HTR-8/SVneo (cell line): ENCODE results near the gene RUVBL1.

Experiments
- DNase-seq: peaks from one replicate; pipeline ENCODE4 v3.0.0; 2011; ENCODE audit warnings: low spot score, mixed read lengths; ENCODE audit not compliant: insufficient read length
- FAIRE-seq: peaks from 2 replicates; lab custom pipeline; 2011; peaks lifted over from hg19 to GRCh38; lab: Jason Lieb, UNC

Gene RUVBL1

DNA sequence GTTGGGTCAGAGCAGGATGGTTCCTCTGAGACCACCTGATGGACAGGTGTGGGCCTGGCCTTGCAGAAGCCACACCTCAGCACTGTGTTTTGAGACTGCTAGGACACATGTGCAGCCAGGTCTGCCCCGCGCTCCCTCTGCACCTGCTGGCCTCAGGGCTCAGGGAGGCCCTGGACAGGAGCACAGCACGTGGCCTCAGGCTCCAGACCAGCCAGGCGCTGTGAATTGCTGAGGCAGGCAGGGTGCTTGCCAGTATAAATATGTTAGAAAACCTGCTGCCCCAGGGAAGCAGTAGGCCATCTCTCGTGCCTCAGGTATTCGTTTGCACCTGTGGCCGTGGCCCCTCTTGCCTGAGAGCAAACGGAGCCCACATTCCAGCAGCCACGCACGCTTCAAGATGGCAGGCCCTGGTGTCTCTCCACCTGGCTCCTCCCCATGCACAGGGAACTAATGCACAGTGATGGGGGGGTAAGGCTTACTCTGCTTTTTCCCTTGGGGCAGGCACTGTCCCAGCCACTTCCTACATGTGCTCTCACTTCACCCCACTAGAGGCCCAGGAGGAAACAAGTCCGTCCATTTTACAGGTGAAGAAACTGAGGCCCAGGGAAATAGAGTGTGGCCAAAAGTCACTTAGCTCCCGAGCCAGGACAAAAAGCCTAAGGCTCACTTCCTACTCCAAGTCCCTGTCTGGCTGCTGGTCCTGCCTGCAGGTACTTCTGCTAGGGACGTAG lies 51.0 kb downstream of the RUVBL1 start:
- FAIRE-seq (no peak), DNase-seq (no peak)

DNA sequence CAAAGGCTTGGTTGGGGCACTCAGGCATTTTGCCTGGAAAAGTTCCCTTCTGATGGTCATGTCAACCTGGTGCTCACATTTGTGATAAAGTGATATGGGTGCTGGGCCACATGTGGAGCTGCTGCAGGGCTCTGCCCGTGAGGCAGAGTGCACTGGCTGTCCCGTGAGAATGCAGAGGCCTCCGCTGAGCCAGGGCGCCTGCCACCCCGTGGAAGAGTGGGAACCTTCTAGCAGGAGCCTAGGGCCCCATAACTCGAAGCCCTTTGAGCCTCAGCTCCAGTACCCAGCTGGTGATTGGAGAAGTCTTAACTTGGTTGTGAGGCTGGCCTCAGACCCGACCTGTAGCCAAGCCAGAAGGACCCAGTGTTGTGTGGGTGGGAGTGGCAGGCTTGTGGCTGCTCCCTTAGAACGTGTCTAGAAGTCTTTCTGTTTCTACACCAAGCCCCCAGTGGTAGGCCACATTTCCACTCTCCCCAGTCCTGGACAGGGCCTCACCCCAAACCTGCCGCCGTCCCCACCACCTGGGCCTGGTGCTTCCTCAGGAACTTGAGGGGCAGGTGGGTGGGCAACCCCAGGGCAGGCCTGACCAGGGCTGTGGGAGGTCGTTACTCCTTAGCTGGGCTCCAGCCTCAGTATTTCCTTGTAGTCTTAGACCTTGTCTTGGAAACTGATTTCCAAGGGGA lies 51.7 kb downstream of the RUVBL1 start:
- FAIRE-seq, result no peak
- DNase-seq, result no peak

DNA sequence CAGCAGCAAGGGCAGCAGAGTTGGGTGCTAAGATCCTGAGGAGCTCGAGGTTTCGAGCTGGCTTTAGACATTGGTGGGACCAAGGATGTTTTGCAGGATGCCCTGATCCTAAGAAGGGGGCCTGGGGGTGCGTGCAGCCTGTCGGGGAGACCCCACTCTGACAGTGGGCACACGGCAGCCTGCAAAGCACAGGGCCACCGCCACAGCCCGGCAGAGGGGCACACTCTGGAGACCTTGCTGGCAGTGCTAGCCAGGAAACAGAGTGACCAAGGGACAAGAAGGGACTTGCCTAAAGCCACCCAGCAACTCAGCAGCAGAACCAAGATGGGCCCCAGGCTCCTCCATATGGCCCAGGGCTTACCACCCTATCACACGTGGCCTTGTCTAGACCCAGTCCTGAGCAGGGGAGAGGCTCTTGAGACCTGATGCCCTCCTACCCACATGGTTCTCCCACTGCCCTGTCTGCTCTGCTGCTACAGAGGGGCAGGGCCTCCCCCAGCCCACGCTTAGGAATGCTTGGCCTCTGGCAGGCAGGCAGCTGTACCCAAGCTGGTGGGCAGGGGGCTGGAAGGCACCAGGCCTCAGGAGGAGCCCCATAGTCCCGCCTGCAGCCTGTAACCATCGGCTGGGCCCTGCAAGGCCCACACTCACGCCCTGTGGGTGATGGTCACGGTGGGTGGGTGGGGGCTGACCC lies 52.6 kb downstream of the RUVBL1 start:
- DNase-seq (no peak), FAIRE-seq (no peak)

DNA sequence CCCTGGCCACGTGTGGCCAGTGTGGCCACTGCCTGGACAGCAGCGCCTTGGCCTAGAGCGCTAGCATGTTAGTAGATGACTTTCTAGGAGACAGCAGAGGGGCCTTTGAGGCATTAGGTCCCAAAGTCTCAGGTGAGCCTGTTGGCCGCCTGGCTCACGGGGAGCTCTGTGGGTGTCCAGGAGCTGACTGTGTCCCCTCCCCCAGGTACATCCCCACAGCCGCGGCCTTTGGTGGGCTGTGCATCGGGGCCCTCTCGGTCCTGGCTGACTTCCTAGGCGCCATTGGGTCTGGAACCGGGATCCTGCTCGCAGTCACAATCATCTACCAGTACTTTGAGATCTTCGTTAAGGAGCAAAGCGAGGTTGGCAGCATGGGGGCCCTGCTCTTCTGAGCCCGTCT lies 54.3 kb downstream of the RUVBL1 start:
- FAIRE-seq, result no peak
- no peak for DNase-seq

DNA sequence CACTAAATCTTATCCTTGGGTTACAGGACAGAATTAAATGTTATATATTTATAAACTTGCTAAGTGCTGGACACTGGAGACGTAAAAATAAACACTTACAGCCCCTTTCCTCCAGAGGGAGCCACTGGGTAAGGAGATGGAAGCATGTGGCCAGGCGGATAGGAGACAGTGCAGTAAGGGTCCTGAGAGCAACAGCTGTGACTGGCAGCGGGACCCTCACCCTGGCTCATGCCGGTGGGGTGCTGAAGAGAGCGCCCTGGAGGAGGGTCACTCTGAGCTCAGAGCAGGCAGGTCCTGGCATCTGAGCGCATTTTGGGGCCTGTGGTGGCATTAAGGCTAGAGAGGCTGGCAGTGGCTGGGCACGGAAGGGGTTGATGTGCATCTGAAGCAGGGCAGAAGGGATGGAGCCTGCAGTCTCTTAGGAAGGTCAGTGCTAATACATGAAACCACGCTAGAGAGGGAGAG lies 55.4 kb downstream of the RUVBL1 start:
- DNase-seq, result peak; percentile 39

DNA sequence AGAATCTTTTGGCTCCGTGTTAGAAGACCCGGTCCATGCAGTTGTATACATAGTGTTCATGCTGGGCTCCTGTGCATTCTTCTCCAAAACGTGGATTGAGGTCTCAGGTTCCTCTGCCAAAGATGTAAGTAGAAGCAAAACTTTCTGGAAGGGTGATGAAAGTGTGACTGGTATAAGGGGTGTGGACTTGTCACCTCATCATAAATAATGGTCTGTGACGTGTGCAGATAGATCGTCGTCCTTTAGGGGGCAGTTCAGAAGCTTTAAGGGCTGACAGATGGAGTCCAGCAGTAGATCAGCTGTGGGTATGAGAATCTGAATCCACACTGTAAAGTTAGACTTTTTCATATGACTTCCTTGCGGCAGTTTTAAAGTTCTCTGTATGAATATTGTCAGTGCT lies 56.1 kb downstream of the RUVBL1 start:
- no peak for FAIRE-seq

More for the DNA sequence above, 55.4 kb downstream of the RUVBL1 start:
- FAIRE-seq, result no peak

DNA sequence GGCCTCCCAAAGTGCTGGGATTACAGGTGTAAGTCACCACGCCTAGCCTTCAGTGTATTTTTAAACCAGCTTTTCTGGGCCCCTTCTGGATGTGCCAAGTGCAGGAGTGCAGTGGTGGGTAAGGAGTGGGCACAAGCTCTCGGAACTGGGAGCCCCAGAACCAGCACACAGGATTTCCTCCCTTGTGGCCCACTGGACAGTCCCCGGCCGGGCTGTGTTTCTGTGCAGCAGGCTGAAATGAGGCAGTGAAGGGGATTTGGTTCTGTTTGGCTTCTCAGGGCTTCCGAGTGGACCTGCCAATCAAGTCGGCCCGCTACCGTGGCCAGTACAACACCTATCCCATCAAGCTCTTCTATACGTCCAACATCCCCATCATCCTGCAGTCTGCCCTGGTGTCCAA lies 56.9 kb downstream of the RUVBL1 start:
- FAIRE-seq (no peak), DNase-seq (no peak)

More for the DNA sequence above, 56.1 kb downstream of the RUVBL1 start:
- DNase-seq, result no peak

DNA sequence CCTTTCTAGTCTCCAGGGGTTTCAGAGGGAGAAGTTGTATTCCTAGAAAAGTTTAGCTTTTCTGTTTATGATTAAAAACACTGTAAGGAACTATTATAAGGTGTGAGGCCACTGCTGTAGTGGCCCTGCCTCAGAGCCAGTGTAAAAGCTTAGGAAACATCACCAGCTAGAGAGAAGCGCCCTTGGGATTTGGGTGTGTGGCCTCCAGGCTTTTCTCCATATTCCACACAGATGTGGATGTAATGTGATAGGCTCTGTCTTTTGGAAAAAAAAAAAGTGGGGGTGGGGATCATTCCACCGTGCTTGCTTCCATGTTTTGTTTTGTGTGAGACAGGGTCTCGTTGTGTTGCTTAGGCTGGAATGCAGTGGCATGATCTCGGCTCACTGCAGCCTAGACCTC lies 57.5 kb downstream of the RUVBL1 start:
- FAIRE-seq (no peak), DNase-seq (no peak)

DNA sequence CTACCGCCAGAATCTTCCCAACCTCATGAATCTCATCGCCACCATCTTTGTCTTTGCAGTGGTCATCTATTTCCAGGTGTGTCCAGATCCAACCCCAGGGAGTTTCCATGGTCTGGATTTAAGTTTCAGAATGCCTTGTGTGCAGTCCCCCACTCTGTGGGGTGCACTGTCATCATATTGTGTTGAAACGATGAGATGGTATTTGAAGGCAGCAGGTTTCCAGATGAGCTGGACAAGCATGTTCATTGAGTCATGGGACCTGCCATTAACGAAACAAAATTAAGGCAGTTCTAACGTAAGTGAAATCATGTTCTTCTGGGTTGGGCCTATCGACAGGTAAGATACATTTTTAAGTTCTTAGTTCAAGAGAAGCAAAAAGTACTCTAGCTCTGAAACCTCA lies 58.6 kb downstream of the RUVBL1 start:
- FAIRE-seq, result no peak
- no peak for DNase-seq

DNA sequence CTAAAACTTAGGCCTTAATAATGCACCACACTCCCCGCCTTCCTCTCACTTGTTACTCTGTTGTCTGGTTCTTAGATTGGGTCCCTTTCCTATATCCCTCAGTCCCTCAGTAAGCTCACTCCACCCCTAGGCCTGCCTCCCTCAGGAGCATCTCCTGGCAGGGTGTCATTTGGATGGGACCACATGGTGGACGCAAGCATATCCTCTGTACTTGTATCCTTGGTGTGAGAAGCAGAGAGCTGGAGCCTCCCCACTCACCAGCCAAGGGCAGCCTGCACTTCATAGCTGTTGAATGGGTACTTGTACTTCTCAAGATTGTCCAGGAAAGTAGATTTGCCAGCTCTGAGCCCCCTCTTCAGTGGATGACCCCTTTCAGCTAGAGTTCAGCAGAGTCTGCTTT lies 59.7 kb downstream of the RUVBL1 start:
- DNase-seq (no peak), FAIRE-seq (no peak)

DNA sequence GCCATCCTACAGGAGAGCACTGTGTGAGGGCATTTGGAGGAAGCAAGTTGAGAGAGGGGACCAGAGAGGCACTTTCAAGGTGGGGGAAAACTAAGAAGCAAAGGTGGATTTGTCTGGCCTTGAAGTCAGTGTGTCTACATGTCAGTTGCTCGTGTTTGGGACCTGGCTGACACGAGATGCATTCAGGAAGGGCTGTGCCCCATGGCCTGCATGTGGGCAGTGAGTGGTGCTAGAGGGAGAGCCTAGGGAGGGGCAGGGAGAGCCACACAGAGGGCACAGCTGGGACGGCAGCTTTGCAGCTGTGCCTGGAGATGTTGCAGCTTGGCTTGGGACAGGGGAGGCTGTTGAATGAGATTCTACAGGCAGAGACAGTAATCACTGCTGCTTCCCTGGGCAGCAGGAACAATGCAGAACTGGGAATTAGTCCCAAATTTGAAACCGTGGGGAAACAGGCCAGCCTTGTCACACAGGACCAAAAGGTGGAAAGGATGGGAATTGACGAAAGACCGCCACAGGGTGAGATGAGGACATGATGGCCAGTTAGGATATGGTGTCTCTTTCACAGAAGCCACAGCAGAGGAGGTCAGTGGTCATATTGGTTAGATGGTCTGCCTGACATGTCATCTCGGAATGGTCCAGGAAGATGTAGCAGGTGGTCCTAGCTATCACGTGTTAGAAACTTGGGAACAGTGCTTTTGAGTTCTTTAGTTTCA lies 61.4 kb downstream of the RUVBL1 start:
- FAIRE-seq, result no peak
- DNase-seq, result no peak

DNA sequence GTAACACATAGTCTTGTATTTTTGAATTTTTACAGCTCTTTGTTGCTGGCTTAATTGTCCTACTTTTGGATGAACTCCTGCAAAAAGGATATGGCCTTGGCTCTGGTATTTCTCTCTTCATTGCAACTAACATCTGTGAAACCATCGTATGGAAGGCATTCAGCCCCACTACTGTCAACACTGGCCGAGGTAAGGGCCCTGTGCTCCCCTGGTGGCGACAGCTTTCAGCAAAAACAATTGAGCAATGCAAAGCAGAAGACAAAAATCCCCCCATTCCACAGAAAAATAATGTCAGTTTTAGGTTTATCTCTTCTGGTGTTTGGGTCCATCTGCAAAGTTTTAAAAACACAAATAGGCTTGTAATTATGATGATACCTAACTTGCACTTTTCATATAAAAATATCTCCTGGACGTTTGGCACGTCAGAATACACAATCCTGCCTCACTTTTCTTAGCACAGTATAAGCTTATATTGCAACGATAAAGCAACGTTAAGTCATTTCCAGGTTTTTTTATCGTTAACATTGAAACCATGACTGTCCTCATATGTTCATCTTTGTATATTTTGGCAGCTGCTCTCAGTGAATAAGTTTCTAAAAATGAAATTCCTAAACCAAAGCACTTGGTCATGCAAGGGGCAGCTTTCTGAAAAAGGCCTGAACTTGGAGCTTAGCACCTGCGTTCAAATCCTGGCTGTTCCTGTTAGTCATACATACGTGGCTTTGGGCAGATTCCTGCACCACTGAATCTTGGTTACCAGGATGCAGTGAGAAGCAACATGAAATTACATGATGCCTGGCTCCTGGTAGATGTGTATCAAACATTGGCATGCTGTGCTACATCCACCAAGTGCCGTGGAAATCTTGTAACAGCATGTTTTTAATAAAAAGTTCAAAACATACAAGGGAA lies 62.9 kb downstream of the RUVBL1 start:
- DNase-seq (no peak), FAIRE-seq (no peak)

DNA sequence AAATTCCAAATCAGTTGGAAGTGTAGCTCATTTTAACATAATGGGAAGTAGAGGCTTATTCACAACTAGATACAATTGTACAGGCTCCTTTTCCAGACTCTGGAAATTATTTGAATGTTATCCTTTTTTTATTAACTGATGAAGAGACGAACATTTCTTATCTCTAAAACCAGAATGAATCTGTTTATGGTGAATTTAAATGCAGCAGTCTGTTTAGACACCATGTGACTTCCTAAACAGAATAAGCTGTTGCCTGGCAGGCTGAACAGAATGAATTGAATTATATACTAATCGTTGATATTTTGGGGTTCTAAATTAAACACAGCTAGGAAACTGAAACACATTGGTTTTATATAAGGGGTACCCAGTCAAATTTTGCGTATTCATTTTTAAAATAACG lies 67.4 kb downstream of the RUVBL1 start:
- no peak for FAIRE-seq
- DNase-seq, result no peak

DNA sequence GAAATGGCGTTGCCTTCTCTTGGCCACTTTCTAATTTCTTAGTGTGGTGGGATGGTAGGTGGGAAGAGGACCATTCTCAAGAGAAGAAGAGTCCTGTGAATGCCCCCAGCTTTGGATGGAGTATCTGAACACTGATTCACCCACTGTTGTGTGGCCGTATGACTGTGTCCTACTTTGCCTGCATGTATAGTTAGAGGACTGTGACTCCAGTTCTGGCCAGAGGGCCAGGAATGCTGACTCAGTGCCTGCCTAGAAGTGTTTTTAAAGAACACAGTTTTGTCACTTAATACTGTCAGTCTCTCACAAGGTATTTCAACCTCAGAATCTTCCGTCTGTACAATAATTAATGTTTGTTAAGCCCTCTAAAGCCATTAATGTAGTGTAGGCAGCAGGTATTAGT lies 69.2 kb downstream of the RUVBL1 start:
- FAIRE-seq (no peak), DNase-seq (no peak)

DNA sequence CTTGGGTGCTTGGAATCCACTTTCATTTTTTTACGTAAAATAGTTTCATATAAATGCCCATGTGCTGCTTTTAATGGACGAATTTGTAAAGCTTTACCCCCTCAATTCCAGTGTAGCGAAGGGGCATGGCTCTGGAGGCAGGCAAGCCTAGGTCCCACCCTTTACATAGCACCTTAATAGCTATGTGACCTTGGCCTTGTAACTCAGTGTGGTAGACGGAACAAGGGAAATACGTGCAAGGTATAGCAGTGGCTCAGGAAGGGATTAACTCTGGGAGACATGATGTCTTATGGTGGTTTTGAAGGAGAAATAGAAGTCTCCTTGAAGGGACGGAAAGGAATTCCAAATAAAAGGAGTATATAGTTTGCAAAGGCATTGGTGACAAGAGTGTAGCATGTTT lies 70.0 kb downstream of the RUVBL1 start:
- FAIRE-seq (no peak), DNase-seq (no peak)

DNA sequence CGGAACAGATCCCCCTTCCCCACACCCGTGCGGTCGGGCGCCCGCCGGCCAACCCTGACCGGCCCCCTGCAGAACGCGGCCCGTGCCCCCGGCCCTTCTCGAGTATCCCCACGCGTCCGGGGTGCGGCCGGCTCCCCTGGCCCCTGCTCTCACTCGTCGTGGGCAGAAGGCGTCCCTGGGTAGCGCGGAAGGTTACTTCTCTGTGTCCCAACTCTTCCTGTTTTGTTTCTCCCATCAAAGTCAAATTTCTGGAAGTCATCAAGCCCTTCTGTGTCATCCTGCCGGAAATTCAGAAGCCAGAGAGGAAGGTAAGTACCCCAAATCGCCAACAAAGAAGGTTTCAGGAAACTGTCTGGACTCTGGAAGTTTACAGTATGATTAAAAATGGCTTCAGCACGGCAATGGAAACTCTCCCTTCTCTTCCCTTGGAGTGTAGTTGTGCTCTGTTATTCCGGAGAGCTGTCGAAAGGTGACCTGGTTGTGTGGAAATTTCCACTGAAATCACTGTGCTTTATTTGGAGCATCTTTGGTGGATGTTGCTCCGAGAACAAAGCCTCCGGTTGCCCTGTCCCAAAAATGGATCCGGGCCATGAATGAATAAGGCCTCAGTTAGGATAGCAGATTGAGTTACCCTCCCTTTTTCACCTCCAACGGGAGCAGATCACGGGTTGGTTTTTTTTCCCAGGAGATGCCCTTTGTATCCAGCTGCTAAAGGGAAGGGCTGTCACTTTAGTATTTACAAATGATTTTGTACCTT lies 70.8 kb downstream of the RUVBL1 start:
- no peak for FAIRE-seq
- DNase-seq, result no peak

DNA sequence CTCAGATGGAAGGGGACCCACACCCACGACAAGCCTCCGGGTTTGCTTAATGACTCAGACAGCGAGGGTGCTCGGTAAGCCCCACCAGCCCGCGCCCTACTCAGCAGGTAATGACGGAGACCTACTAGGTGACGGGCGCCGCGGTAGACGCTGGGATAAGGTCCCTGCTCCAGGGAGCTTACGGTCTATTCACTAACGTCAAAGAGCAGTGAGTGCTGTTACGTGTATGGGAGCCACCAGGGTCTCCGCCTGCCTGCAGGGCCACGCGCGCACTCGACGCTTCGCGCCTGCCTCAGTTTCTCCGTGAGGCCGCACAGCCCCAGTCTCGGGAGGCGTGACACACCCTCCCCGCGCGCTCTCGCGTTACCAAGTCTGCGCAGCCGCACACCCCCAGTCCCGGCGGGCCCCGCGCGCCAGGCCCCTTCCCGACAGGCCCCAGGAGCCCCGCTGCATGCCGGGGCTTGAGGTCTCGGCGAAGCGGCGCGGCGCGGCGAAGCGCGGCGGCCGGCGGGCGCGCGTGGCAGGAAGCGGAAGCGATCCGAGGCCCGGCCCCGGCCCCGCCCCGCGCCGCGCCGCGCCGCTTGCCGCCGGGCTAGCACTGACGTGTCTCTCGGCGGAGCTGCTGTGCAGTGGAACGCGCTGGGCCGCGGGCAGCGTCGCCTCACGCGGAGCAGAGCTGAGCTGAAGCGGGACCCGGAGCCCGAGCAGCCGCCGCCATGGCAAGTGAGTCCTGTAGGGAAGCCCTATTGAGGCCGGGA lies 71.6 kb downstream of the RUVBL1 start, which contains the start of gene SEC61A1:
Gene SEC61A1, plus strand, starts transcription at position 601 of the 758 bp plus-strand sequence. Its CDS starts 116 bp downstream, at position 717.
- peak; percentile 96 for DNase-seq
- peak; percentile 90 for FAIRE-seq

DNA sequence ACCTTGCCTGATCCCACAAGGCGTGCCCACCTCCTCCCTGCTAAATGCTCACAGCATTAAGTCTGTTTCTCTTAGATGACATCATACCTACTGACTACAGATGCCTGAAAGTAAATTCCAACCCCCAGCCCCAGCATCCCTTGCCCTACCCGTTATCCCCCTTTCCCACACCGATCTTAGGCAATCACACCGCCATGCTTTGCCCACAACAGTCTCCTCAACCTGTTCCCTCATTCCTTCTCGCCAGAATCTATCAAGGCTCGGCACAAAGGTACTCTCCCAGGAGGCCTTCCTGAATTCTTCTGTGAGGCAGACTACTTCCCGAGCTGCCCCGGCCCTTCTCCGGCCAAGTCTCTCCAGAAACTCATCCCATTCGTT lies 72.2 kb downstream of the RUVBL1 start:
- FAIRE-seq, result no peak
- peak; percentile 27 for DNase-seq
